ENCODE data around the gene AARS2. TPM values are rescaled to one million over a fixed set of nuclear protein-coding genes. Genes with fewer than 3 reads are reported as not detected.

The AARS2 gene
- 15.0 and 19.0 TPM in 2 replicates for total RNA-seq

DNA sequence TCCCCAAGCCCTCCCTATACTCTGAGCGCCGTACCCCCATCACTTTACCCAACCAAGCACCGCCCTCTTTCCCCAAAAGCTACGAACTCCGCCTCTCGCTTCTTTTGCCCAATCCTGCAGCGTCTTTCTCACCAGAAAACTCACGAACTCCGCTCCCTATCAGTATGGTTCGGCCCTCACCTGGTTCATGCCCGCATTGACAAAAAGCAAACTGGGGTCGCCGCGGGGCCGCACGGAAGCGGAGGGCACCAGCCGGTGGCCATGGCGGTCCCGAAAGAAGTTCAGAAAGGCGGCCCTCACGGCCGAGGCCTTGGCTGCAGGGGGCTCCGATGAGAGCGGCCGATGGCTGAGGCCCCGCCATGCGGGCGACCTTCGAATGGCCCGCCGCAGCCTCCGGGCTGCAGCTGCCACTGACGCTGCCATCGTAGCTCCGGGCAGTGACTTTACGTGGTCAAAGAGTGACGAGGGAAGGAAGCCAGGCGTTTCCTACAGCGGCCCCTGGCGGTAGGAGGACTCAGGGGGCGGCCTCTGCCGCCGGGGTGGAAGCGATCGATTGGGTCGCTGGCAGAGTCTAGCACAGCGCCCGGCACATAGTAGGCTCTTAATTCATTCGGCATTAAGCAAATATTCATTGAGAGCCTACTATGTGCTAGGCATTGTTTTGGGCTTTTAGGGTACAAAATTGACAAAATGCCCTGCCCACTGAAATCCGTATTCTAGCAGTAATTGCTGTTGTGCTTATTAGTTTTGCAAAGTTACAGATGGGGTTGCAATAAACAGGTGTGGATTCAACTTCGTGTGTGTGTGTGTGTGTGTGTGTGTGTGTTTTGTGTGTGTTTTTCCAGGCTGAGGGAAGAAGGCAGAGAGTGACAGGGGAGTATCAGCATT lies at the start of gene AARS2:
AARS2 (minus strand) TSS at position 447 of the 888 bp plus-strand sequence; CDS start at position 423, 24 bp downstream.

DNA sequence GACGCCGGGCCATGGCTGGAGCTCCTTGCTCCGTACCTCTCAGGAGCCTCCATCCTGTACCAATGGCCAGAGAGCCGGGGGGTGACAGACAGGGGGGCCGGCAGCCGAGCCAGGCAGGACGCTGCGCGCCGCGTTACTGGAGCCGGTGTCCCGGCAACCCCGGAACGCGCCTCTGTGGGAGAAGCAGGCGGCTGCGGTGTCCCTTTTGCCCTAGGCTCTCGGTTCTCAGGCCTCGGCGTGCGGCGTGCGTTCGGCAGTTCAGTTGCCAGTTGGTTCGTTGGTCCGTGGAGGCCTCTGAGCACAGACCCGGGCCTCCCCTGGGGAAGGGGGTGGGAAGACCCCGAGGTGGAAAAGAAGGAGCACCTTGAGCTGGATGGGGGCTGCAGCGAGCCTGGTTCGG lies 29.3 kb upstream of the AARS2 start, which contains the start of gene SPATS1:
SPATS1 (plus strand) TSS at position 162 of the 400 bp plus-strand sequence. CDS start 446 bp downstream, outside the sequence.

DNA sequence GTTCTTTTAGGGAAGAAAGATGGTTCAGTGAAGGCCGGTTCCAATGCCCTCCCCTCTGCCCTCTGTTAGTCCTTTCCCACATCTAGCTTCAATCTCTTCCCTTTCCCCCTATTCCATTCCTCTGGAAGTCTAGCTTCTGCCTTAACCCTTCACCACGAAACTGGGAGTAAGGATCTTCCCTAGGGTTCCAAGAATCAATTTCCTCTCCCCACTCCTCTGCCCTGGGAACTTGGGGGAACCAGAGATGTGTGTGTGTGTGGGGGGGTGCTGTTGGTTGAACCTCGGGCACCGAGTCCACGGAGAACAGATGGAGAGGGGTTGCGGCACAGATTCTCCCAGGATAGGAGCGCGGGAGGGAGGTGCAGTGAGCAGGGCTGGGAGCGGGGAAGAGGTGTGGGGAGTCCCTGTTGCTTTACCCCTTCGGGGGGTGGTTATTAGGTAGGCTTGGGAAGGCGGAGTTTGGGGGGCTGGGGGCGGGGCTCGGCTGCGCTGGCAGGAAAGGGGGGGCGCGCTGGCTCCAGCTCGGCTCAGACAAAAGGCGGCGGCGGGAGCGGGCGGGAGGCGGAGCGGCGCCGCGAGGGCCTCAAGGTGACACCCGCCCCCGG lies 43.1 kb downstream of the AARS2 start, which contains the start of gene TMEM151B:
TMEM151B (plus strand) TSS at position 530 of the 605 bp plus-strand sequence. CDS start 293 bp downstream, outside the sequence.

DNA sequence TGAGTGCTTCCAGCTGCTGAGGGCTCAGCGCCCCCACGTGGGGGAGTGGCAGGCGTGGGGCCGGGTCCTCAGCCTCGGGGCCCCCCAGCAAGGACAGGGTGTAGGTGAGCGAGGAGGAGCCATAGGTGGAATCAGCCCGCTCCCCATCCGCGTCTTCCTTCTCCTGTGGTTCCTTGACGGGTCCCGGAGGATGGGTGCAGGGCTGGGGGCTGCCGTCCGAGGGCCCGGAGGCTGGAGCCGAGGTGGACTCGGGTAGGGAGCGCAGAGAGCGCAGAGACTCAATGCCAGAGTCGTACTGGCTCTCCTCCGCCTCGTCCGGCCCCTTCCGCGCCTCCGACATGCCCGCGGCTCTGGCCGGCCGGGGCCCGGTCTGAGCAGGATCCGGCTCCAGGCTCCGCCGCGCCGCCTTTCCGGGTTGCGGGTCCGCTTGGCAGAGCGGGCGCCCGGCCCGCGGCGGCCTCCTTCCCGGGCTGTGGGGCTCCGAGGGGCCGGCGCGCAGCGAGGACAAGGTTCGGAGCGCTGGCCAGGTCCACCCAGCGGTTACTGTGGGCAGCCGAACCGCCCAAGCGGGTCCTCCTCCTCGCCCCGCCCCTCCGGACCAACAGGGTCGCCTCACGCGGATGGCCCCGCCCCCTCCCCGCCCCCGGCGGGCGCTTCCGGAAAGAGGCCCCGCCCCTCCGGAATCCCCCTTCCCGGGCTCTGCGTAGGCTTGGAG lies 48.0 kb downstream of the AARS2 start, which contains the start of gene NFKBIE:
NFKBIE (minus strand) TSS at position 545 of the 715 bp plus-strand sequence; CDS start at position 340, 205 bp downstream.

DNA sequence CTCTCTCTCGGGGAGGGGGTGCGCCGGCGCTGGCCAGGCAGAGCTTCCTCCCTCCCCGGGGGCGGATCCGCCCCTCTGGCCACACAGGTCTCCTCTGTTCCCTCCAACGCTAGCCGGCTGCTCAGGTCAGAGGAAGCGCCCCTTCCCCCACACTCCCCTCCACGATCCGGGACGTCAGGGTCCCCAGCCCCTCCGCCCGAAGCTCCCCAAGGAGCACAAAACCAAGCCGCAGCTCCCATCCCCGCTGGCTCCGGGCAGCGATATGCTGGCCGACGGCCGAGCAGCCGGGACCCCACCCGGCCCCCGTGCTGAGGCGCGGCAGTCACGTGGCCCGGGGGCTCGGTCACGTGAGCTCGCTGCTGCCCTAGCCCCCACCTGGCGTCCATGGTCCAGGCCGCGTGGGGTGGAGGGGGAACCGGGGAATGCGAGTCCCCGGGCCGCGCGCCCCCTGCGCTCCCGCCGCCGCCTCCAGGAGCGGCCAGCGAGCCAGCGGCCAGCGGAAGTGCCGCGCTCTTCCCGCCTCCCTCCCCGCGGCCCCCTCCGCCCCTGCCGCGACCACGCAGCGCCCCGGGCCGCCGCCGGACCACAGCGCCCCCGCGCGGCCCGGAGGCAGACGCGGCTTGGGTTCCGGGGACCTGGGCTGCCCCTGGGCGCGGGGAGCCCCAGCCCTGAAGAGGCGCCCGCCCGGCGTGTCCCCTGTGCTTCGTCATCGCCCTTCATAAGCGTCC lies 56.0 kb downstream of the AARS2 start, which contains the start of gene SLC35B2:
SLC35B2 (minus strand) TSS at position 504 of the 728 bp plus-strand sequence; CDS start at position 386, 118 bp downstream.

Other genes with a start within 250 kb of the AARS2 start
- 32.7 and 45.2 TPM in 2 replicates for gene MRPL14, start 185.9 kb downstream of the AARS2 start, total RNA-seq
- 19.9 and 23.5 TPM in 2 replicates for gene TMEM63B, start 185.8 kb downstream of the AARS2 start, total RNA-seq
- 1.6 and 3.5 TPM in 2 replicates for gene CAPN11, start 154.5 kb downstream of the AARS2 start, total RNA-seq
- gene MYMX, start 96.4 kb downstream of the AARS2 start, total RNA-seq = 1.1 TPM in 1 of 2 replicates, not detected in the other
- gene SLC29A1, start 89.8 kb downstream of the AARS2 start, total RNA-seq = 119 and 132 TPM in 2 replicates
- gene HSP90AB1, start 66.2 kb downstream of the AARS2 start, total RNA-seq = 1,800 and 1,992 TPM in 2 replicates
- gene SLC35B2, start 55.8 kb downstream of the AARS2 start, total RNA-seq = 39.6 and 44.9 TPM in 2 replicates
- gene NFKBIE, start 47.8 kb downstream of the AARS2 start, total RNA-seq = 27.0 and 29.8 TPM in 2 replicates
- 0.13 and 0.14 TPM in 2 replicates for gene TMEM151B, start 42.9 kb downstream of the AARS2 start, total RNA-seq
- not detected in 2 replicates for gene SPATS1, start 29.3 kb upstream of the AARS2 start, total RNA-seq
- 34.7 and 35.6 TPM in 2 replicates for gene CDC5L, start 74.4 kb upstream of the AARS2 start, total RNA-seq